ENCODE measurements around the gene SUN1.

SUN1 gene

GRCh38 chr7:859359-860030, 27.2 kb downstream of the SUN1 start:
- TF ChIP-seq MYC (IDR thresholded peaks at IDR 0.05; ENCODE audit: low read depth, low read length): no peak
- no peak for TF ChIP-seq POLR2A (IDR thresholded peaks at IDR 0.05; ENCODE audit: extremely low read depth, insufficient read length)
- TF ChIP-seq, protein P1, sequence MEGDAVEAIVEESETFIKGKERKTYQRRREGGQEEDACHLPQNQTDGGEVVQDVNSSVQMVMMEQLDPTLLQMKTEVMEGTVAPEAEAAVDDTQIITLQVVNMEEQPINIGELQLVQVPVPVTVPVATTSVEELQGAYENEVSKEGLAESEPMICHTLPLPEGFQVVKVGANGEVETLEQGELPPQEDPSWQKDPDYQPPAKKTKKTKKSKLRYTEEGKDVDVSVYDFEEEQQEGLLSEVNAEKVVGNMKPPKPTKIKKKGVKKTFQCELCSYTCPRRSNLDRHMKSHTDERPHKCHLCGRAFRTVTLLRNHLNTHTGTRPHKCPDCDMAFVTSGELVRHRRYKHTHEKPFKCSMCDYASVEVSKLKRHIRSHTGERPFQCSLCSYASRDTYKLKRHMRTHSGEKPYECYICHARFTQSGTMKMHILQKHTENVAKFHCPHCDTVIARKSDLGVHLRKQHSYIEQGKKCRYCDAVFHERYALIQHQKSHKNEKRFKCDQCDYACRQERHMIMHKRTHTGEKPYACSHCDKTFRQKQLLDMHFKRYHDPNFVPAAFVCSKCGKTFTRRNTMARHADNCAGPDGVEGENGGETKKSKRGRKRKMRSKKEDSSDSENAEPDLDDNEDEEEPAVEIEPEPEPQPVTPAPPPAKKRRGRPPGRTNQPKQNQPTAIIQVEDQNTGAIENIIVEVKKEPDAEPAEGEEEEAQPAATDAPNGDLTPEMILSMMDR (IDR thresholded peaks at IDR 0.05; ENCODE audit: low read depth, low read length): no peak
- no peak for TF ChIP-seq MAX (IDR thresholded peaks at IDR 0.05; ENCODE audit: low read depth, low read length)
- H3K4me3 ChIP-seq (ENCODE audit: low read depth, low read length): no peak overlapping the region
- no peak for DNase-seq (ENCODE audit: low read depth)

DNA sequence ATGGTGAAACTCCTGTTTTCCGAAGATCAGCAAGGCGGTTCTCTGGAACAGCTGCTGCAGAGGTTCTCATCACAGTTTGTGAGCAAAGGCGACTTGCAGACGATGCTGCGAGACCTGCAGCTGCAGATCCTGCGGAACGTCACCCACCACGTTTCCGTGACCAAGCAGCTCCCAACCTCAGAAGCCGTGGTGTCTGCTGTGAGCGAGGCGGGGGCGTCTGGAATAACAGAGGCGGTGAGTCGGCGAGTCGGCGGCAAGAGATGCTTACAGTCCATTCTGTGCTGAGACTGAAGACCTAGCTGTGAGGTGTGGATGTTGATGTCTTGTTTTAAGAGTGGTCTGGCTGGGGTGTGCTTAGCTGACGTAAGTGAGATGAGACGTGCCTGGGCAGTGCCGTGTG, 27.9 kb downstream of the SUN1 start:
- H3K4me3 ChIP-seq (ENCODE audit: low read depth, low read length): no peak overlapping the region
- TF ChIP-seq MAX (IDR thresholded peaks at IDR 0.05; ENCODE audit: low read depth, low read length) (no peak), POLR2A (IDR thresholded peaks at IDR 0.05; ENCODE audit: extremely low read depth, insufficient read length) (no peak), MYC (IDR thresholded peaks at IDR 0.05; ENCODE audit: low read depth, low read length) (no peak)
- TF ChIP-seq, protein P1 (IDR thresholded peaks at IDR 0.05; ENCODE audit: low read depth, low read length): no peak
- no peak for DNase-seq (ENCODE audit: low read depth)

GRCh38 chr7:861222-861621, 28.9 kb downstream of the SUN1 start:
- TF ChIP-seq, protein P1 (IDR thresholded peaks at IDR 0.05; ENCODE audit: low read depth, low read length): no peak
- TF ChIP-seq POLR2A (IDR thresholded peaks at IDR 0.05; ENCODE audit: extremely low read depth, insufficient read length): no peak
- TF ChIP-seq MYC (IDR thresholded peaks at IDR 0.05; ENCODE audit: low read depth, low read length): no peak
- no peak for TF ChIP-seq MAX (IDR thresholded peaks at IDR 0.05; ENCODE audit: low read depth, low read length)
- H3K4me3 ChIP-seq (ENCODE audit: low read depth, low read length): no peak overlapping the region
- DNase-seq (ENCODE audit: low read depth): no peak

- H3K4me3 ChIP-seq (ENCODE audit: low read depth, low read length): no peak overlapping the region
- DNase-seq (ENCODE audit: low read depth): no peak
- TF ChIP-seq POLR2A (IDR thresholded peaks at IDR 0.05; ENCODE audit: extremely low read depth, insufficient read length) (no peak), MAX (IDR thresholded peaks at IDR 0.05; ENCODE audit: low read depth, low read length) (no peak), MYC (IDR thresholded peaks at IDR 0.05; ENCODE audit: low read depth, low read length) (no peak)
- TF ChIP-seq, protein P1 (IDR thresholded peaks at IDR 0.05; ENCODE audit: low read depth, low read length): no peak
These were observed 29.9 kb downstream of the SUN1 start for GRCh38 chr7:862157-862556.

DNA sequence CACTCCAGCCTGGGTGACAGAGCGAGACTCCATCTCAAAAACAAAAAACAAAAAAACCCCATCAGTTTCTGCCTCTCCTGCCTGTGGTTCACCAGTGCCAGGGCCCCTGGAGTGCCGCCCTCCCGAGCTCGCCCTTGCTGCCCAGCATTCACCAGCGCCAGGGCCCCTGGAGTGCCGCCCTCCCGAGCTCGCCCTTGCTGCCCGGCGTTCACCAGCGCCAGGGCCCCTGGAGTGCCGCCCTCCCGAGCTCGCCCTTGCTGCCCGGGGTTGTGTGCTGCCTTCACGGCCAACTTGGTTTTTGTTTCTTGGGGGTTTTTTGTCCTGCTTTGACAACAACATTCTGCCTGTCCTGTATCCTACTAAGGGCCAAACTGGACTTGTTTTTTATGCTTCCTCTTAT, 30.8 kb downstream of the SUN1 start:
- no peak overlapping the region for H3K4me3 ChIP-seq (ENCODE audit: low read depth, low read length)
- TF ChIP-seq, protein P1 (IDR thresholded peaks at IDR 0.05; ENCODE audit: low read depth, low read length): no peak
- no peak for TF ChIP-seq POLR2A (IDR thresholded peaks at IDR 0.05; ENCODE audit: extremely low read depth, insufficient read length)
- no peak for TF ChIP-seq MAX (IDR thresholded peaks at IDR 0.05; ENCODE audit: low read depth, low read length)
- TF ChIP-seq MYC (IDR thresholded peaks at IDR 0.05; ENCODE audit: low read depth, low read length): no peak
- DNase-seq (ENCODE audit: low read depth): no peak

Data from NB4 (cell line).